ENCODE measurements around the gene EVA1A.

DNA sequence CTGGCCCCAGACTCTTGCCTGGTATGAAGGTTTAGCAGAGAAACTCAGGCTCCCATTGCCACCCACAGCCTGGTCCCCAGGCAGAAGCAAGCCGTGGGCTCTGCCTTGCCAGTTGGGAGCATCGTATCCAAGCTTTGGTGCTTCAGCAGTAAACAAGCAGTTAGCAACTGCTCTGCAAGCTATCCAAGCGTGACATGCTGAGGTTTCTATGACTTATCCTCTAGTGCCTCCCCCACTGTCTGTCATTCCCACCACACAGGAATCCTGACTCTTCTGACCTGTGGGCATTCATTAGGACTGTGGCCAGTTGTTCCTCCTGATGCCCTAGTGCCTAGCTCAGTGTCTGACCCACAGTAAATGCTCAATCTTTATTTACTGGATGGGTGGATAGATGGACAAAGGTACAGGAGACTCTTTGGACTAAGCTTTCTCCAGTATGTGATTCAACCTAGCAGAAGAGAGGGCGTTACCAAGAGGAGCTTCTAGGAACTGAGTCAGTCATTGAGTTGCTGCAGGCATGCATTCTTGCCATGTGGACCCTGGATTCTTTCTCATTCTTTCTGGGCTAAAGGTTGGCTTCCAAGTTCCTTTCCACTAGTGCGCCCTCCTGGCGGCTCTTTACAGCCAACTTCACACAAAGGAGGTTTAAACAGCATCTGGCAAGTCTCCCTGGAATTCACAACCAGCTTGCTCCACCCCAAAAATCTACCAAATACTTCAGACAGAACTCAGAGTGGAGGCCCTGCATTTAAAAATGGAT lies 45.2 kb upstream of the EVA1A start:
- TF ChIP-seq, protein P1, sequence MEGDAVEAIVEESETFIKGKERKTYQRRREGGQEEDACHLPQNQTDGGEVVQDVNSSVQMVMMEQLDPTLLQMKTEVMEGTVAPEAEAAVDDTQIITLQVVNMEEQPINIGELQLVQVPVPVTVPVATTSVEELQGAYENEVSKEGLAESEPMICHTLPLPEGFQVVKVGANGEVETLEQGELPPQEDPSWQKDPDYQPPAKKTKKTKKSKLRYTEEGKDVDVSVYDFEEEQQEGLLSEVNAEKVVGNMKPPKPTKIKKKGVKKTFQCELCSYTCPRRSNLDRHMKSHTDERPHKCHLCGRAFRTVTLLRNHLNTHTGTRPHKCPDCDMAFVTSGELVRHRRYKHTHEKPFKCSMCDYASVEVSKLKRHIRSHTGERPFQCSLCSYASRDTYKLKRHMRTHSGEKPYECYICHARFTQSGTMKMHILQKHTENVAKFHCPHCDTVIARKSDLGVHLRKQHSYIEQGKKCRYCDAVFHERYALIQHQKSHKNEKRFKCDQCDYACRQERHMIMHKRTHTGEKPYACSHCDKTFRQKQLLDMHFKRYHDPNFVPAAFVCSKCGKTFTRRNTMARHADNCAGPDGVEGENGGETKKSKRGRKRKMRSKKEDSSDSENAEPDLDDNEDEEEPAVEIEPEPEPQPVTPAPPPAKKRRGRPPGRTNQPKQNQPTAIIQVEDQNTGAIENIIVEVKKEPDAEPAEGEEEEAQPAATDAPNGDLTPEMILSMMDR (IDR thresholded peaks at IDR 0.05), result no peak
- TF ChIP-seq POLR2A (IDR thresholded peaks at IDR 0.05), result no peak

Data from testis (tissue), 2 donors.